ENCODE measurements around the gene ATAD3B.

ATAD3B gene

DNA sequence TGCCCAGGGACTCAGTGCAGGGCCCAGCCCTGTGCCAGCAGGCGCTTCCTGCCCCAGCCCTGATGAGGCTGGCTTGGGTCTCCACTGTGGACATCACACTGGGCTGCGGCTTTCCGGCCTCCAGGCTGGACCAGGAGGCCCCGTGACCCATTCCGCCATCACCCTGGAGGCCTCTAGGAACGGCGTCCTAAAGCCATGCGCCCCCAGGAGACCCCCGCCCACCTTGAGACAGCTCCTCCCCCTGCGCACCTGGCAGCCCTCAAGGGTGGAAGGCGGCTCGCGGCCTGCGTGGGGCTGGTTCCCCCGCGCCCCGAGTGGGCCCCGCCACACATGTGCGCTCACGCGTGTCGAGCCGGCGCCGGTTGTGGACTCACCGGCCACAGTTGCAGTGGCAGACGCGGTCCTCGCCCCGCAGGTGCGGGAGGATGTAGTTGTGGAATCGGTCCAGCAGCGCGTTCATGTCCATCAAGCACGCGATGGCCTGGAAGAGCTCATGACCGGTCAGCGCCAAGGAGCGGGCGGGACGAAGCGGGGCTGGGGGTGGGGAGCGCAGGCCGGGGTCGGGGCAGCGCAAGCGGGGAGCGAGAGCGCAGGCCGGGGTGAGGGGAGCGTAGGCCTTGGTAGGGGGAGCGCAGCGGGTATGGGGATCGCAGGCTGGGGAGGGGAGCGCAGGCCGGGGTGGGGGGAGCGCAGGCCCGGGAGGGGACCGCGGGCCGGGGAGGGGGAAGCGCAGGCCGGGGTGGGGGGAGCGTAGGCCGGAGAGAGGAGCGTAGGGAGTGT lies 67.9 kb downstream of the ATAD3B start:
- TF ChIP-seq, protein P1, sequence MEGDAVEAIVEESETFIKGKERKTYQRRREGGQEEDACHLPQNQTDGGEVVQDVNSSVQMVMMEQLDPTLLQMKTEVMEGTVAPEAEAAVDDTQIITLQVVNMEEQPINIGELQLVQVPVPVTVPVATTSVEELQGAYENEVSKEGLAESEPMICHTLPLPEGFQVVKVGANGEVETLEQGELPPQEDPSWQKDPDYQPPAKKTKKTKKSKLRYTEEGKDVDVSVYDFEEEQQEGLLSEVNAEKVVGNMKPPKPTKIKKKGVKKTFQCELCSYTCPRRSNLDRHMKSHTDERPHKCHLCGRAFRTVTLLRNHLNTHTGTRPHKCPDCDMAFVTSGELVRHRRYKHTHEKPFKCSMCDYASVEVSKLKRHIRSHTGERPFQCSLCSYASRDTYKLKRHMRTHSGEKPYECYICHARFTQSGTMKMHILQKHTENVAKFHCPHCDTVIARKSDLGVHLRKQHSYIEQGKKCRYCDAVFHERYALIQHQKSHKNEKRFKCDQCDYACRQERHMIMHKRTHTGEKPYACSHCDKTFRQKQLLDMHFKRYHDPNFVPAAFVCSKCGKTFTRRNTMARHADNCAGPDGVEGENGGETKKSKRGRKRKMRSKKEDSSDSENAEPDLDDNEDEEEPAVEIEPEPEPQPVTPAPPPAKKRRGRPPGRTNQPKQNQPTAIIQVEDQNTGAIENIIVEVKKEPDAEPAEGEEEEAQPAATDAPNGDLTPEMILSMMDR (IDR thresholded peaks at IDR 0.05): no peak

DNA sequence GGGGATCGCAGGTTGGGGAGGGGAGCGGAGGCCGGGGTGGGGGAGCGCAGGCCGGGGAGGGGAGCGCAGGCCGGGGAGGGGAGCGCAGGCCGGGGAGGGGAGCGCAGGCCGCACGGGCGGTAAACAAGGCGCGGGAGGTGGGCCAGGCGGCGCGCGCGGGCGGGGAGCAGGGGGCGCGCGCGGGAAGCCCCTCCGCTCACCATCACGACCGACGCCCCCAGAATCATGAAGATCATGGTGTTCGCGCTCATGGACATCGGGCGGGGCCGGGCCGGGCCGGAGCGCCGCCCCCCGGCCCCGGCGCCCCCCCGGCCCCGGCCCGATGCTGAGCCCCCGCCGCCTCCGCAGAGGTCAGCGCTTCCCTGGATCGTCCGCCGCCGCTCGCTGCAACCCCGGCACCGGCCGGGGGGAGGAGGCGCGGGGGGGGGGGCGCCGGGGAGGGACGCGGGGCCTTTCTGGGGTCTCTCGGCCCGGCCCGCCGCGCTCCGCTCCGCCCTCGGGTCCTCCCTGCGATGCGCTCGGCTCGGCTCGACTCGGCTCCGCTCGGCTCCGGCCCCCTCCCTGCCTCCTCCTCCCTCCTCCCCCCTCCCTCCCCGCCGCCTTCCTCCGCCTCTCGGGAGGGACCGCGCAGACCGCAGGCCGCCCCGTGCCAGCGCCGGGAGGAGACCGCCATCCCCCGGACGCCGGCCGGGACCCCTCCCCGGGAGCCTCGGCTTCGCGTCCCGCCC lies 68.7 kb downstream of the ATAD3B start, which contains the start of gene TMEM240:
Gene TMEM240 (minus strand): TSS at position 535 of the 728 bp plus-strand sequence. CDS start 278 bp downstream, at position 257.
- TF ChIP-seq, protein P1 (IDR thresholded peaks at IDR 0.05): no peak

DNA sequence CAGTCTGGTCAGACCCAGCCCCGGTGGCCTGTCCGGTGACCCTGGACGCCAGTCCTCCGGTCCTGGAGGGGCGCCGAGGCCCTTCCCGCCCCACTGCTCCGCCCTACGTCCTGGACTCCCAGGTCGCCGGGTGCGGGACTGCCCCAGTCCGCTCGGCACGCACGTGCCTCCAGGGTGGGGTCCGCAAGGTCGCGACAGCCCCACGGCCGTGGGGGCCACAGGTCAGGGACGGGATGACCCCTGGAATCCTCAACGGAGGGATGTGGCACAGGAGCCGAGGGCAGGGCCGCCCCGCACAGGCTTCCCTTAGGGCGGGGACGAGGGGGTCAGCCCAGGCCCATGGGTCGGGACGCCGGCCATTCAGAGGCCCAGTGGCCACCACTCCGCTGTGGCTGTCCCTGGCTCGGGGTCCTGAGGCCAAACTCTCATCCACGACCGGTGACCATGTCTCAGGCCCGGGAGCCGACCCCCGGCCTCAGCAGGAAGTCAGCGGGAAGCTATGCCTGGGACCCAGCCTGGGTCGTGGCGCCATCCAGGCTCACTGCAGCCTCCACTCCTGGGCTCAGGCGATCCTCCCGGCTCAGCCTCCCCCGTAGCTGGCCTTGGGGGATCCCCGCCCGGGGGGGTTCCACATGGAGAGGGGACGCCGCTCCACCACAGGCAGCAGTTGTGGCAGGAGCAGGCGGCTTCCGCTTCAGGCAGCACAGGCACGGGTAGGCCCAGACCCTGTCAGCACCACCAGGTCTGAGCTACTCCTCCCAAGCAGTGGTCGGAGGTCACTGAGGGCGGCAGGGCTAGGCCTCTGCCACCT lies 69.5 kb downstream of the ATAD3B start:
- TF ChIP-seq, protein P1 (IDR thresholded peaks at IDR 0.05): no peak

DNA sequence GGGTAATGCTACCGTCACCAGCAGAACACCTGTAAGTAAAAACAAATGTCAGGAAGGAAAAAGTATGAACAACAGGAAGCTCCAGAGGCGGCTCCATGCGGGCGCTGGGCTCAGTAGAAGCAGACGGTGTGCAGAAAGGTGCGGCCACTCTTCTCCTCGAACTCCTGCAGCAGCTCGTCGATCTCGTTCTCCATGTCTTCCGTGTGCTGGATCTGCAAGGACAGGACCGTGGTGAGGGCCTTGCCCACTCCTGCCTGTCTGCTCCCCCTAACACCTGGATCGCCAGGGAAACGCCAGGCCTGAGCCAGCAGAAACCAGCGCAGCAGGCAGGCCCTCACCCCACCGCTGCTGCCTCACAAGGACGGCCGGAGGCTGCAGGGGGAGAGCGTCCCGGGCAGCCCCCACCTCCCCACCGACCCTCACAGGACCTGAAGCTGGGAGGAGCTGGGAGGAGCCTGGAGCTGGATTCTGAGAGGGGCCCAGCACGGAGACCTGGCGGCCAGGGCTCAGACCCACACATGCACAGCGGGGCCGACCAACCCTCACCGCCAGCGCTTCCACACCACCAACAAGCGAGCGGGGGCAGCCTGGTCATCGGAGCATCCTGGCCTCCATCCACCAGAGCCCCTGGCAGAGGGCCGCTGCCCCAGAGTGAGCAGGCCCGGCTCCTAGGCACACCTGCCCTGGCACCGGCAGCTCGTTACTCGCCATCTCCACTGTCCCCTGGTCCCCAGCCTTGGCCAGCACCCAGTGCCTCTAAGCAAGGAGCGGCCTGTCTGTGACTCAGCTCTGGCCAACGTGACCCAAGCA lies 70.6 kb downstream of the ATAD3B start:
- TF ChIP-seq, protein P1 (IDR thresholded peaks at IDR 0.05): no peak

GRCh38 chr1:1542766-1543705 lies 71.5 kb downstream of the ATAD3B start:
- TF ChIP-seq, protein P1 (IDR thresholded peaks at IDR 0.05): no peak

DNA sequence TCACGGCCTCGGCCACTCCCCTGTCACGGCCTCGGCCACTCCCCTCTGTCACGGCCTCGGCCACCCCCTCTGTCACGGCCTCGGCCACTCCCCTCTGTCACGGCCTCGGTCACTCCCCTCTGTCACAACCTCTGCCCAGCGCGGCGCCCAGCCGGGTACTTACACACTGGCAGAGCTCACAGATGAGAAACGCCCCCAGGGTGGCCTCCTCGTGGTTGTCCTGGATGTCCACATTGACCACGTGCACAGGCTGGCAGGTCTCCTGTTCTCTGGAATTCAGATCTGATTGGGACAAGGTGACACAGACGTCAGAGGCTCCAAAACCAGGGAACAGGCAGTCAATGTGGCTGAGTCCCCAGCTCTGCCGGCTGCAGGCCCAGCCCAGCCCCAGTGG lies 72.1 kb downstream of the ATAD3B start:
- TF ChIP-seq, protein P1 (IDR thresholded peaks at IDR 0.05): no peak
